ENCODE data around the gene SDHD. TPM values are rescaled to one million over a fixed set of nuclear protein-coding genes. Genes with fewer than 3 reads are reported as not detected.

SDHD gene
- total RNA-seq, 1 experiment from 2014 or later: 99.5 TPM

GRCh38 chr11:112057170-112057569, 29.5 kb upstream of the SDHD start:
- Histone ChIP-seq H2AFZ (no peak overlapping the region), H3K27ac (no peak overlapping the region), H3K9me2 (ENCODE audit: insufficient read depth) (no peaks in the 10 kb centered on the region; the same call in 1 of the 2 replicates), H3K4me3 (no peak overlapping the region), H3F3A (ENCODE audit: insufficient read depth, low read depth) (no peaks in the 10 kb centered on the region; the same call in 1 of the 2 replicates), H3K4me2 (no peak overlapping the region), H4K20me1 (ENCODE audit: insufficient read depth) (no peaks in the 10 kb centered on the region), H3K27me3 (ENCODE audit: insufficient read depth, low read depth) (no peaks in the 10 kb centered on the region), H3K79me2 (ENCODE audit: low read depth) (no peaks in the 10 kb centered on the region), H3K36me3 (ENCODE audit: low read depth) (peaks cover 23% of the 10 kb centered on the region), H3K4me1 (replicated peaks; ENCODE audit: insufficient read depth) (no peaks in the 10 kb centered on the region), H3K9me3 (ENCODE audit: insufficient read depth, low read depth) (no peaks in the 10 kb centered on the region)
- BruUV-seq (replicated peaks): no TSS peak
- intact Hi-C loops (cut with micrococcal nuclease; ENCODE audit: unreplicated experiment): no loop called here
- CTCF ChIA-PET: interaction anchor here (0.7 kb wide), 1 partner anchor 124 kb away, joined by 3 read pairs; no protein-coding TSS in a partner anchor
- no peak for DNase-seq
- POLR2A ChIA-PET (ENCODE audit: unreplicated experiment): no interaction called here
- TF ChIP-seq EZH2 (IDR thresholded peaks at IDR 0.05; ENCODE audit: low read depth) (no peak), CTCF (conservative IDR thresholded peaks at IDR 0.05) (no peak)

- H3K9me2 ChIP-seq (ENCODE audit: insufficient read depth): no peaks in the 10 kb centered on the region; the same call in 1 of the 2 replicates
- no peak overlapping the region for H3K4me2 ChIP-seq
- no peaks in the 10 kb centered on the region for H3K79me2 ChIP-seq (ENCODE audit: low read depth)
- intact Hi-C loops (cut with micrococcal nuclease; ENCODE audit: unreplicated experiment): no loop called here
- BruUV-seq (replicated peaks): no TSS peak
- H3K36me3 ChIP-seq (ENCODE audit: low read depth): peaks cover 29% of the 10 kb centered on the region
- H3K27ac ChIP-seq: no peak overlapping the region
- TF ChIP-seq EZH2 (IDR thresholded peaks at IDR 0.05; ENCODE audit: low read depth) (no peak), CTCF (conservative IDR thresholded peaks at IDR 0.05) (no peak)
- H3F3A ChIP-seq (ENCODE audit: insufficient read depth, low read depth): peaks cover 5% of the 10 kb centered on the region; the same call in 1 of the 2 replicates
- POLR2A ChIA-PET (ENCODE audit: unreplicated experiment): no interaction called here
- H3K4me1 ChIP-seq (replicated peaks; ENCODE audit: insufficient read depth): no peaks in the 10 kb centered on the region
- no peak overlapping the region for H2AFZ ChIP-seq
- DNase-seq: peak in 1 of 2 experiments; percentile 66
- CTCF ChIA-PET: no interaction called here
- no peaks in the 10 kb centered on the region for H4K20me1 ChIP-seq (ENCODE audit: insufficient read depth)
- H3K27me3 ChIP-seq (ENCODE audit: insufficient read depth, low read depth): no peaks in the 10 kb centered on the region
- H3K4me3 ChIP-seq: no peak overlapping the region
- H3K9me3 ChIP-seq (ENCODE audit: insufficient read depth, low read depth): no peaks in the 10 kb centered on the region
These were observed 28.6 kb upstream of the SDHD start for GRCh38 chr11:112058103-112058502.

- no peak overlapping the region for H2AFZ ChIP-seq
- ChIA-PET POLR2A (ENCODE audit: unreplicated experiment) (no interaction called here), CTCF (no interaction called here)
- H3K79me2 ChIP-seq (ENCODE audit: low read depth): no peaks in the 10 kb centered on the region
- no peaks in the 10 kb centered on the region for H3K4me1 ChIP-seq (replicated peaks; ENCODE audit: insufficient read depth)
- H3K4me2 ChIP-seq: no peak overlapping the region
- no peaks in the 10 kb centered on the region for H3K9me3 ChIP-seq (ENCODE audit: insufficient read depth, low read depth)
- H3K9me2 ChIP-seq (ENCODE audit: insufficient read depth): no peaks in the 10 kb centered on the region
- intact Hi-C loops (cut with micrococcal nuclease; ENCODE audit: unreplicated experiment): no loop called here
- TF ChIP-seq EZH2 (IDR thresholded peaks at IDR 0.05; ENCODE audit: low read depth) (no peak), CTCF (conservative IDR thresholded peaks at IDR 0.05) (no peak)
- peaks cover 11% of the 10 kb centered on the region; the same call in 1 of the 2 replicates for H3F3A ChIP-seq (ENCODE audit: insufficient read depth, low read depth)
- no peaks in the 10 kb centered on the region for H3K27me3 ChIP-seq (ENCODE audit: insufficient read depth, low read depth)
- H3K4me3 ChIP-seq: no peak overlapping the region
- BruUV-seq (replicated peaks): no TSS peak
- H4K20me1 ChIP-seq (ENCODE audit: insufficient read depth): no peaks in the 10 kb centered on the region
- peaks cover 15% of the 10 kb centered on the region for H3K36me3 ChIP-seq (ENCODE audit: low read depth)
- no peak overlapping the region for H3K27ac ChIP-seq
- DNase-seq: no peak
These were observed 23.8 kb upstream of the SDHD start for GRCh38 chr11:112062923-112063322.

All from PC-9 (cell line).